Measurements from ENCODE around the gene SLC5A1. TPM values are rescaled to one million over a fixed set of nuclear protein-coding genes. Genes with fewer than 3 reads are reported as not detected.

SLC5A1 gene
- polyA plus RNA-seq, 3 donors, result not detected

DNA sequence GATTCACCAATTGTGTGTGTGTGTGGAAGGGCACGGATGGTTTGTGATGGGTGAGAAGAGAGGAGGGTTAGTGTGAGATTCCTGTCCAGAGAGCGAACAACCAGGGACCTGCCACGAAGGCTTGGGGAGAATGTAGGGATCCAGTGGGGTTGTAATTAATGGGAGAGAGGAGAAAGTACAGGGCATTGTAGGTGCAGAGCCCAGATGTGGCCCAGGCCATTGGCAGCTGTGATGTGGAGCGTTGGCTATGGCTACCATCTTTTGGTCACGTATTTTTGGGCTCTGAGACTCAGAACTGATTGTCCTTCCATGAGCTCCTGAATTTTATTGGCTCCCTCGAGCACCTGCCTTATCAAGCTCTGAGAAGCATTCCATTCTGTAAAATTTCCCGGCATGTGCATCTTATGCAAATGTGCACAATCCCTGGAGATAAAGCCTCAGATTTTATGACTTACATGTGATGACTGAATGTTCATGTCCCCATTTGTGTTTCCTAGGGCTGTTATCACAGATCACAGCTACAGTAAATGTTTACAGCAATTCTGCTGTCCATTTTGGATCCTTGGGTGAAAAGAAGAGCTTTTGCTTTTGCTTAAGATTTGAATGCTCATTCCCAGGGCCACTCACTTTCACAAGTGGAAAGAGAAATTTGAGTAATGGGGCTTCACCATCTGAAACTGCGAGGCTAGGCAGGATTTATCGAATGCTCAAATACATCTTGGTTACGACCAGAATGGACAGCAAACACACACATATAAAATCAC lies 33.1 kb downstream of the SLC5A1 start:
- Histone ChIP-seq H3K9me3 (replicated peaks in 1 of 2; ENCODE audit: control insufficient read depth in 1 of 2, insufficient read depth in 1 of 2, low read length in 2 of 2) (no peaks in the 10 kb centered on the region), H3K27ac (ENCODE audit: low read depth in 1 of 2, low read length in 2 of 2) (no peak overlapping the region), H3K4me3 (replicated peaks in 1 of 3; ENCODE audit: low read depth in 2 of 3, low read length in 3 of 3) (no peak overlapping the region), H4K20me1 (ENCODE audit: insufficient read depth, low read length) (no peaks in the 10 kb centered on the region), H3K9ac (ENCODE audit: insufficient read depth, low read length, poor library complexity, severe bottlenecking) (no peak overlapping the region), H3K79me2 (ENCODE audit: insufficient read depth, low read length) (no peaks in the 10 kb centered on the region), H3K36me3 (replicated peaks in 1 of 2; ENCODE audit: control insufficient read depth in 1 of 2, insufficient read depth in 2 of 2, low read length in 2 of 2) (no peaks in the 10 kb centered on the region), H3K4me2 (replicated peaks; ENCODE audit: extremely low read depth, low read length, poor library complexity, severe bottlenecking) (no peak overlapping the region), H2AFZ (ENCODE audit: insufficient read depth, low read depth, low read length, poor library complexity, severe bottlenecking) (no peak overlapping the region), H3K4me1 (ENCODE audit: control insufficient read depth in 1 of 2, insufficient read depth in 2 of 2, low read length in 2 of 2) (no peaks in the 10 kb centered on the region), H3K27me3 (ENCODE audit: control insufficient read depth in 2 of 2, insufficient read depth in 2 of 2, low read length in 2 of 2) (peaks cover 0 to 4% of the 10 kb centered on the region in 2 donors)
- Mint-ChIP-seq H3K4me3 (peak overlapping the region in 1 of 2 donors; percentile 4), H3K36me3 (no peaks in the 10 kb centered on the region), H3K4me1 (no peaks in the 10 kb centered on the region), H3K27me3 (ENCODE audit: low read depth in 3 of 3) (peaks cover 6 to 26% (median 9%) of the 10 kb centered on the region in 3 donors), H3K27ac (no peak overlapping the region), H3K9me3 (no peaks in the 10 kb centered on the region)
- DNase-seq, result no peak
- TF ChIP-seq CTCF (IDR thresholded peaks at IDR 0.05), result no peak
- intact Hi-C loops (cut with micrococcal nuclease), result no loop called here
- WGBS (ENCODE audit: insufficient coverage), result 86% methylated on average over 9 of the region's 10 CpGs

DNA sequence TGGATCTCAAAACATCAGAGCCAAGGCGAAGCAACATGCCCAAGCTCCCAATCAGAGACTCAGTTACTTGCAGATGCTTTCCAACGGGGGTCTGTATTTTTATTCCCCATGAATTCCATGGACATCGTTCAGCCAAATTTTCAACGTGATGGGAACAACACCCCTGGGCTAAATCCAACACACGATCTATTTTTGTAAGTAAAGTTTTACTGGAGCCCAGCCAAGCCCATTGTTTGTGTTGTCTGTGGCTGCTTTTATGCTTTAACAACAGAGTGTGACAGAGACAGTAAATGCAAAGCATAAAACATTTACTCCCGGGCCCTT lies 33.7 kb downstream of the SLC5A1 start:
- H3K36me3 Mint-ChIP-seq, result no peaks in the 10 kb centered on the region
- no peak overlapping the region for H3K9ac ChIP-seq (ENCODE audit: insufficient read depth, low read length, poor library complexity, severe bottlenecking)
- no peaks in the 10 kb centered on the region for H3K9me3 Mint-ChIP-seq
- H3K27me3 ChIP-seq (ENCODE audit: control insufficient read depth in 2 of 2, insufficient read depth in 2 of 2, low read length in 2 of 2), result peaks cover 0 to 4% of the 10 kb centered on the region in 2 donors
- H3K4me1 Mint-ChIP-seq, result no peaks in the 10 kb centered on the region
- no peak overlapping the region for H2AFZ ChIP-seq (ENCODE audit: insufficient read depth, low read depth, low read length, poor library complexity, severe bottlenecking)
- no peaks in the 10 kb centered on the region for H3K36me3 ChIP-seq (replicated peaks in 1 of 2; ENCODE audit: control insufficient read depth in 1 of 2, insufficient read depth in 2 of 2, low read length in 2 of 2)
- no peak overlapping the region for H3K4me3 ChIP-seq (replicated peaks in 1 of 3; ENCODE audit: low read depth in 2 of 3, low read length in 3 of 3)
- H3K79me2 ChIP-seq (ENCODE audit: insufficient read depth, low read length), result no peaks in the 10 kb centered on the region
- TF ChIP-seq CTCF (IDR thresholded peaks at IDR 0.05), result no peak
- H3K27ac ChIP-seq (ENCODE audit: low read depth in 1 of 2, low read length in 2 of 2), result no peak overlapping the region
- H3K4me3 Mint-ChIP-seq, result no peak overlapping the region
- no peak overlapping the region for H3K4me2 ChIP-seq (replicated peaks; ENCODE audit: extremely low read depth, low read length, poor library complexity, severe bottlenecking)
- intact Hi-C loops (cut with micrococcal nuclease), result no loop called here
- no peaks in the 10 kb centered on the region for H3K9me3 ChIP-seq (replicated peaks in 1 of 2; ENCODE audit: control insufficient read depth in 1 of 2, insufficient read depth in 1 of 2, low read length in 2 of 2)
- H4K20me1 ChIP-seq (ENCODE audit: insufficient read depth, low read length), result no peaks in the 10 kb centered on the region
- H3K27me3 Mint-ChIP-seq (ENCODE audit: low read depth in 3 of 3), result peaks cover 6 to 23% (median 9%) of the 10 kb centered on the region in 3 donors
- DNase-seq, result no peak
- H3K27ac Mint-ChIP-seq, result no peak overlapping the region
- H3K4me1 ChIP-seq (ENCODE audit: control insufficient read depth in 1 of 2, insufficient read depth in 2 of 2, low read length in 2 of 2), result no peaks in the 10 kb centered on the region
- 100% methylated on average over 1 of the region's 6 CpGs for WGBS (ENCODE audit: insufficient coverage)

All from CD14-positive monocyte (primary cell).